Sigmoid colon (tissue), 4 donors: ENCODE results near the gene FUT3.

Experiments used
- CTCF ChIP-seq, 4 experiments: fragments of 450-650 bp in 3 of 4; fragments of 200-600 bp in 1 of 4; IDR thresholded peaks; one replicate each; pipeline ENCODE4 v1.5.1; 2016 to 2019; ENCODE audit warnings: antibody characterized with exemption in 4 of 4, mild to moderate bottlenecking in 3 of 4, moderate library complexity in 2 of 4
- EP300 ChIP-seq, 4 donors: sonication (generic); formaldehyde crosslinking; IDR thresholded peaks; one replicate each; pipeline ENCODE4 v1.6.1; 2017; ENCODE audit warnings: antibody characterized with exemption in 4 of 4
- POLR2A ChIP-seq, 2 donors: fragments of 450-650 bp; IDR thresholded peaks; one replicate each; pipeline ENCODE4 v1.6.1; 2016; ENCODE audit warnings: antibody characterized with exemption in 2 of 2, mild to moderate bottlenecking in 2 of 2, moderate library complexity in 2 of 2
- POLR2AphosphoS5 ChIP-seq, 4 donors: sonication (generic); formaldehyde crosslinking; IDR thresholded peaks; one replicate each; pipeline ENCODE4 v1.6.1; 2017; ENCODE audit warnings: antibody characterized with exemption in 4 of 4

- no peak for TF ChIP-seq POLR2A (IDR thresholded peaks at IDR 0.05)
- TF ChIP-seq CTCF (IDR thresholded peaks at IDR 0.05), result no peak
- no peak for TF ChIP-seq POLR2AphosphoS5 (IDR thresholded peaks at IDR 0.05)
- TF ChIP-seq EP300 (IDR thresholded peaks at IDR 0.05), result no peak
Measured at GRCh38 chr19:5798244-5798643, 53.0 kb downstream of the FUT3 start.
